Large intestine (tissue), 3 donors: Measurements from ENCODE around the gene STK39. TPM values are rescaled to one million over a fixed set of nuclear protein-coding genes. Genes with fewer than 3 reads are reported as not detected.

Experiments used
- DNase-seq, 2 donors: peaks; one replicate each; pipeline versions ENCODE4 v3.0.0 to v3.0.0-alpha.2; 2013
- H3K27ac ChIP-seq: one replicate; pipeline ENCODE4 v1.5.1; 2013; ENCODE audit warnings: low read length
- H3K27me3 ChIP-seq: 2 replicates; pipeline ENCODE4 v1.6.1; 2013; ENCODE audit warnings: low read length; ENCODE audit not compliant: control insufficient read depth, insufficient read depth
- H3K36me3 ChIP-seq: 2 replicates; pipeline ENCODE4 v1.6.1; 2013; ENCODE audit warnings: low read length; ENCODE audit not compliant: control insufficient read depth, insufficient read depth
- H3K4me1 ChIP-seq: one replicate; pipeline ENCODE4 v1.6.1; 2013; ENCODE audit warnings: low read length; ENCODE audit not compliant: control insufficient read depth, insufficient read depth
- H3K4me3 ChIP-seq: one replicate; pipeline ENCODE4 v1.5.1; 2013; ENCODE audit warnings: low read length
- H3K9me3 ChIP-seq: one replicate; pipeline ENCODE4 v1.6.1; 2013; ENCODE audit warnings: mild to moderate bottlenecking, low read depth, low read length, moderate library complexity; ENCODE audit not compliant: control insufficient read depth
- WGBS: methylation state at CpG from one replicate; pipeline ENCODE4 v1.1.5; 2013; ENCODE audit warnings: low lambda C conversion rate; ENCODE audit not compliant: insufficient coverage; 5-methylcytosine and 5-hydroxymethylcytosine counted together
- polyA plus RNA-seq: library from polyadenylated mRNA; unstranded; fragments of 120-200 nt; gene quantifications from one replicate; pipeline ENCODE4 v1.2.1, GENCODE V29; 2013

STK39 gene
- polyA plus RNA-seq, 1 donor, result 22.4 TPM

- Histone ChIP-seq H3K27me3 (no peaks in the 10 kb centered on the region), H3K4me3 (no peak overlapping the region), H3K9me3 (no peaks in the 10 kb centered on the region), H3K36me3 (no peaks in the 10 kb centered on the region), H3K27ac (no peak overlapping the region), H3K4me1 (no peaks in the 10 kb centered on the region)
- WGBS, result no CpG with 5 or more reads among the region's 4 CpGs
- no peak for DNase-seq
Measured at GRCh38 chr2:167932123-167932693, 315.2 kb downstream of the STK39 start.

GRCh38 chr2:167929484-167929883 lies 317.9 kb downstream of the STK39 start:
- H3K36me3 ChIP-seq, result no peaks in the 10 kb centered on the region
- H3K27me3 ChIP-seq, result no peaks in the 10 kb centered on the region
- WGBS, result no CpG with 5 or more reads among the region's 3 CpGs
- H3K9me3 ChIP-seq, result no peaks in the 10 kb centered on the region
- DNase-seq, result no peak
- H3K4me3 ChIP-seq, result no peak overlapping the region
- H3K4me1 ChIP-seq, result no peaks in the 10 kb centered on the region
- H3K27ac ChIP-seq, result no peak overlapping the region

GRCh38 chr2:167928434-167928833 lies 319.0 kb downstream of the STK39 start:
- no peak overlapping the region for H3K4me3 ChIP-seq
- WGBS, result no CpG with 5 or more reads among the region's 6 CpGs
- no peaks in the 10 kb centered on the region for H3K27me3 ChIP-seq
- no peak for DNase-seq
- H3K27ac ChIP-seq, result no peak overlapping the region
- no peaks in the 10 kb centered on the region for H3K9me3 ChIP-seq
- H3K36me3 ChIP-seq, result no peaks in the 10 kb centered on the region
- no peaks in the 10 kb centered on the region for H3K4me1 ChIP-seq

GRCh38 chr2:167925758-167926157 lies 321.6 kb downstream of the STK39 start:
- H3K27me3 ChIP-seq, result no peaks in the 10 kb centered on the region
- H3K27ac ChIP-seq, result no peak overlapping the region
- DNase-seq, result no peak
- no peaks in the 10 kb centered on the region for H3K36me3 ChIP-seq
- H3K9me3 ChIP-seq, result no peaks in the 10 kb centered on the region
- 100% methylated on average over 1 of the region's 2 CpGs for WGBS
- H3K4me1 ChIP-seq, result no peaks in the 10 kb centered on the region
- H3K4me3 ChIP-seq, result no peak overlapping the region

GRCh38 chr2:167924556-167924955 lies 322.8 kb downstream of the STK39 start:
- Histone ChIP-seq H3K9me3 (no peaks in the 10 kb centered on the region), H3K4me1 (no peaks in the 10 kb centered on the region), H3K27me3 (no peaks in the 10 kb centered on the region), H3K4me3 (no peak overlapping the region), H3K36me3 (no peaks in the 10 kb centered on the region), H3K27ac (no peak overlapping the region)
- DNase-seq, result no peak
- WGBS, result 100% methylated on average over 2 of the region's 4 CpGs

- no peak overlapping the region for H3K4me3 ChIP-seq
- H3K27me3 ChIP-seq, result no peaks in the 10 kb centered on the region
- no peaks in the 10 kb centered on the region for H3K4me1 ChIP-seq
- H3K36me3 ChIP-seq, result no peaks in the 10 kb centered on the region
- no peak for DNase-seq
- H3K9me3 ChIP-seq, result no peaks in the 10 kb centered on the region
- WGBS, result no CpG with 5 or more reads among the region's 1 CpG
- H3K27ac ChIP-seq, result no peak overlapping the region
Measured at GRCh38 chr2:167916756-167917155, 330.6 kb downstream of the STK39 start.

- no peaks in the 10 kb centered on the region for H3K36me3 ChIP-seq
- DNase-seq, result no peak
- H3K9me3 ChIP-seq, result no peaks in the 10 kb centered on the region
- WGBS, result 100% methylated on average over 1 of the region's 3 CpGs
- H3K4me1 ChIP-seq, result no peaks in the 10 kb centered on the region
- no peaks in the 10 kb centered on the region for H3K27me3 ChIP-seq
- no peak overlapping the region for H3K4me3 ChIP-seq
- no peak overlapping the region for H3K27ac ChIP-seq
Measured at GRCh38 chr2:167914969-167915368, 332.4 kb downstream of the STK39 start.

GRCh38 chr2:167908786-167909185 lies 338.6 kb downstream of the STK39 start:
- Histone ChIP-seq H3K27ac (no peak overlapping the region), H3K27me3 (no peaks in the 10 kb centered on the region), H3K4me3 (no peak overlapping the region), H3K9me3 (no peaks in the 10 kb centered on the region), H3K4me1 (no peaks in the 10 kb centered on the region), H3K36me3 (no peaks in the 10 kb centered on the region)
- WGBS, result 86% methylated on average over 1 of the region's 6 CpGs
- no peak for DNase-seq

GRCh38 chr2:167905668-167906067 lies 341.7 kb downstream of the STK39 start:
- WGBS, result 93% methylated on average over 5 of the region's 14 CpGs

More at GRCh38 chr2:167905668-167906067, 341.7 kb downstream of the STK39 start:
- H3K4me3 ChIP-seq, result no peak overlapping the region
- no peaks in the 10 kb centered on the region for H3K4me1 ChIP-seq
- no peaks in the 10 kb centered on the region for H3K36me3 ChIP-seq
- H3K27ac ChIP-seq, result no peak overlapping the region
- no peak for DNase-seq
- H3K9me3 ChIP-seq, result no peaks in the 10 kb centered on the region
- no peaks in the 10 kb centered on the region for H3K27me3 ChIP-seq
